Right ventricle myocardium superior (tissue), 1 donor: Measurements from ENCODE around the gene TRAF3. TPM values are rescaled to one million over a fixed set of nuclear protein-coding genes. Genes with fewer than 3 reads are reported as not detected.

Experiments used
- ATAC-seq: fragments of 200-7000 bp; cut with Tn5 transposase; one replicate; pipeline ENCODE4 v1.9.1; 2020; ENCODE audit warnings: mild to moderate bottlenecking; ENCODE audit not compliant: poor library complexity
- DNase-seq: peaks from one replicate; pipeline ENCODE4 v3.0.0-alpha.2; 2020
- intact Hi-C: fragments of 100-400 bp; cut with DNase I; formaldehyde crosslinking; loops from one replicate; pipeline ENCODE4 v1.11.2; 2022
- total RNA-seq: library from RNA; stranded (reverse); fragmentation: NEBNext Ultra II Directional; extraction: Animal tissue kit (Norgen Biotek cat#: 25700); gene quantifications from one replicate; pipeline ENCODE4 v1.2.1, GENCODE V29; 2021
- donor health status: DM: no; HTN: yes; CAD: no; lungs with severe emphysema.

Gene TRAF3
- total RNA-seq, 1 donor from 2014 or later: 9.8 TPM

DNA sequence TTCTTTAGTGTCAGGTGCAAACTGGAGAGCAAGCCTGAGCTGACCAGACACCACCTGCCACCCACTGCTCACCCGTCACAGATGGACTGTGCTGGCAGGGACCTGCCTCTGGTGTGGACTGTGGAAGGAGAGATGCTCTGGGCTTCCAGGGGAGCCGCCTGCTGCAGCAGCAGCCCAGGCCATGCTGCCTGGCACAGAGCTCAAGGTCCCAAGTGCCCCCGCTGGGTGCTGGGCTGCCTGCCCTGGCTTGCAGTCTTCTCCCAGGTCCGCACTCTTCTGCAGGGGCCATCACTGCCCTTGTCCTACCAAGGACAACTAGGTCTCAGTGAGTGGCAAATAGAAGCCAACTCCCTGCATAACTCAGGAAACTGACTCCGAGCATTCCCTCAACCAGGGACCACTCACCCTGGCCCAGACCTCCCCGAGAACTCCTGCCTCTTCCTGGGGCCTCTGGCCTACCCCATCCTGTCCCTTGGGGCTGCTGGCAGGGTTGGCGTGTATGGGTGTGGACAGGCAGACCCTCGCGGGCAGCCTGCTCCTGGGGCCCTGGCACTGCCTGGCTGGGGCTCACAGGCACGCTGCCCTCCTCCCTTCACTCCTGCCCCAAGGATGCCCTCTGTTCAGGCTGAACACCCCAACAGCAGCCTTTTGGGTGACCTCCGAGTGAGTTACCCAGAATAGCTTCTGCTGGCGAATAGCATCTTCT lies 154.5 kb downstream of the TRAF3 start:
- ATAC-seq (no peak), DNase-seq (peak; percentile 34)
- intact Hi-C loops: no loop called here

DNA sequence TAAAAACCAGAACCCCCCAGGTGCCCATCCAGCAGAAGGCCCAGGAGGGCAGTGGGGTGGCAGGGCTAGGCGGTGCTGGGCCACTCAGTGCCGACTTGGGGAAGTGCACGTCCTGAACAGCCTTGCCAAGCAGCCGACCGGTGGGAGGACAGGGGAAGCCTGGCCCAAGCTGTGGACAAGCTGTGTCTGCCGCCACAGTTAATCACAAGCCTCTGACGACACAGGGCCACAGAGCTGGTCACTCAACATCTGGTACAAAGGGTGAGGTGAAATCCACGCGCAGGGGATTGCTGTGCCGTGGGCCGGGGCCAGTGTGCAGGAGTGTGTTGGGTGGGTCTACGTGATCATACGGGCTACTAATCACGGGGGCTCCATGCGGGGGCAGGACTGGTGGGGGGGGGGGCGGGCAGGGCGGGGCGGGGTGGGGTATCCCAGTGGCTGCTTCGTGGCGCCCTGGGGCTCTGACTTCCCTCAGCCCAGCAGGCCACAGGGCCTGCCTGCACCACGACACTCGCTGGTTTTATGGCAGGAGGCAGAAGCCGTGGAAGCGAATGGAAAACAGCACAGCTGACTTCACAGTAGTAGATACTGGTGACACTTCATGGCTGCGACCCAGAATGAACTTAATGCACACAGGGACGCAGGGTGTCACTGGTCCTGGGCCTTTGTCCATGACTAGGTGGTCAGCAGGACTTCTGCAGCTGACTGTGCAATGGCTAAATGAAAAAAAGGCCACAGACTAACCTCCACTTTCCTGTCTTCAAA lies 155.4 kb downstream of the TRAF3 start:
- ATAC-seq: no peak
- DNase-seq: peak; percentile 29
- intact Hi-C loops: no loop called here

DNA sequence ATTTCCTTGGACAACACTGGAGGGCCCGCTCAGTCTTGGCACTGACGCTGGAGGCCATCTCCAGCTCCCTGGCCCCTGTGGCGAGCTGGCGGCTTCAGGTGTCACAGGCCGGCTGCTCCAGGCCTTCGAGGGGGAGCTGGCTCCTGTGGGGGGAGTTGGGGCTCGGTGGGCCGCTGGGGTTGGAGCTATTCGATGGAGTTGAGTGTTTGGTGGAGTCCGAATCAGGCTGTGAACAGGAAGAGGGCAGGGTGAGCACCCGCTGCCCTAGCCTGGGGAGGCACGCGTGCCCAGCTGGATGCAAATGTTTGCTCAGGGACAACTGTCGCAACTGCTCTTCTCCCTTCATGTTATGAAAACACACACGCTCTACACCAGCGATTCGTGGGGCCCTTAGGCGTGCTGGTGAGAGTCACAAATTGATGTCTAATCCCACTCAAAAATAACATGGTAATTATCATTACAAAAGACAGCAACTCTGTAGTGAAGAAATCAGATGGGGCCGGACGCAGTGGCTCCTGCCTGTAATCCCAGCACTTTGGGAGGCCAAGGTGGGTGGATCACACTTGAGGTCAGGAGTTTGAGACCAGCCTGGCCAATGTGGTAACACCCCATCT lies 156.5 kb downstream of the TRAF3 start:
- no peak for DNase-seq
- ATAC-seq: no peak
- intact Hi-C loops: no loop called here

DNA sequence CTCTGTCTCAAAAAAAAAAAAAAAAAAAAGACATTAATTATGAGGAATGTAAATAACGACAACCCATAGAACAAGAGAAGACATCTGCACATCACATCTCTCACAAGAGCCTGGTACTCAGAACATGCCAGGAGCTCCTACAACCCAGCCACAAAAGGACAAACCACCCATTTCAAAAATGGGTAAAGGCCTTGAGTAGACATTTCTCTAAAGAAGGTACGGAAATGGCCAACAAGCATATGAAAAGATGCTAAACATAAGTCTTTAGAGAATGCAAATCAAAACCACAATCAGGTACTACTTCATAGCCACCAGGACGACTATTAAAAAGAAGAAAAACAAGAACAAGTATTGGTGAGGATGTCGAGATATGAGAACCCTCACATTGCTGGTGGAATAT lies 158.5 kb downstream of the TRAF3 start:
- no peak for DNase-seq
- ATAC-seq: no peak
- intact Hi-C loops: no loop called here

DNA sequence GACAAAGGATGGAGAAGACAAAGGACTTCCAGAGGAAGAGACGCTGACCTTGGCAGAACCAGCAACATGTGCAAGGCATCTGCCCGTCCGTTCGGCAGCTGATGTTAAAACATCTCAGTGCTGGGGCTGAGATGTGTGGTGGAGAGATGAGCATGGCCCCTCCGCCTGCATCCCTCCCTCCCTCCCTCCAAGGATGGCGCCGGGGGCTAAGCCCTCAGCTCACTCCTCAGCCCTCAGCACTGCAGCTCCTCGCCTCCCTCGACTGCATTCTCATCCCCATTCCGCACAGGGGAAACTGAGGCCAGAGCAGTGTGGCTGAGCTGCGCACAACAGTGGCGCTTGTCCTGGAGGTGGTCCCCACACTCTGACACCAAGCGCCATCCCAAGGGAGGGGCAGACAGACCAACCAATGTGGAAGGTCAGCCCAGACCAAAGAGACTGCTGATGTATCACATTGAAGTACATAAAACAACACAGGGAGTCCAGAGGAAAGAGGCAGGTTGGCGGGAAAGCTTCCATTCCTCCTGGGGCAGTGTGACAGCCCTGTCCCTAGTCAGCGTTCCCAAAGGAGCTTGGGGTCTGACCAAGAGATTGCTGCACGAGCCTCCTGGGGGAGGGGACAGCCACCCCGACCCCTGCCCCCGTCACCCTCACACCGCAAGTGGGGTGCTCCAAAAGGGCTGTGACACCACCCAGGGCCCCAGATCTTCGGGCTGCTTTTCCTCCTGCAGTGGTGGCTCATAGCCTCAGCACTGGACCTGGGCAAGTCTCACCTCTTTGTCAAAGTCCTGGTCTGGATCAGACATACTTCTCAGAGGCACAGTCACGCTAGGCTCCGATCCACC lies 160.3 kb downstream of the TRAF3 start:
- no peak for DNase-seq
- ATAC-seq: no peak
- intact Hi-C loops: no loop called here

DNA sequence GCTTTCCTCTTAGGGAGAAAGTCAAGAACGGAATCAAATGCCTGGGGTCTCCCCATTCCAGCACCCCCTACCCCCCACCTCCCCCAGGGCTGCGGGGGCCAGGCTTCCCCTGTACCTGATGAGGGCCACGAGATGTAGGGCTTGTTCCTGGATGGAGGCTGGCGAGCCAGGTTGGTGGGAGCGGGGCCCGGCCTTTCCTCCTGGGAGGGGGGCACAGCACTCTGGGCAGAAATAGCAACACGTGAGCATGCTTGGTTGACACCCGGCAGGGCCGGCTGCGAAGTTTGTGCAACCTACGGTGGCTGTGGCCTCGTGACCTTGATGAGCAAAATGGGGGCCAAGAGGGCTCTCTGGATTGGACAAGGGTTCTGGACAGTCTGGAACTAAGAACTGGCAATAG lies 160.9 kb downstream of the TRAF3 start:
- no peak for ATAC-seq
- intact Hi-C loops: no loop called here
- peak; percentile 15 for DNase-seq

DNA sequence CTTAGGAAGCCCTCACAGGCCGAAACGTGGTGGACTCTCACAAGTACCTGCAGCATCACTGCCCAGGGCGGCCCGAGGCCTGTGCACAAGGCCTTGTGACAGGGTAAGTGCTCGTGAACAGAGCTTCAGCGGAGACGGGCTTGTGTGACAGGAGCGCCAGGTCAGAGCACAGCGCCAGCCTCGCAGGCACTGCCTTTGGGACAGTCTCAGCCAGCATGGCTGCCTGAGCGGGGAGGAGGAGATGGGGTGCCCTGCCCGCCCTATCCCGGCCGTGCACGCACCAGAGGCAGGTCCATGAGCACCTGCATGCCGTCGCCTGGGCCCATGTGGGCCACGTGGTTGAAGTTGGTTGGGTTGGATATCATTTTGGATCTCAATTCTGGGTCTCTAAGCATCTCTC lies 162.1 kb downstream of the TRAF3 start:
- DNase-seq: peak; percentile 43
- ATAC-seq: no peak
- intact Hi-C loops: no loop called here

DNA sequence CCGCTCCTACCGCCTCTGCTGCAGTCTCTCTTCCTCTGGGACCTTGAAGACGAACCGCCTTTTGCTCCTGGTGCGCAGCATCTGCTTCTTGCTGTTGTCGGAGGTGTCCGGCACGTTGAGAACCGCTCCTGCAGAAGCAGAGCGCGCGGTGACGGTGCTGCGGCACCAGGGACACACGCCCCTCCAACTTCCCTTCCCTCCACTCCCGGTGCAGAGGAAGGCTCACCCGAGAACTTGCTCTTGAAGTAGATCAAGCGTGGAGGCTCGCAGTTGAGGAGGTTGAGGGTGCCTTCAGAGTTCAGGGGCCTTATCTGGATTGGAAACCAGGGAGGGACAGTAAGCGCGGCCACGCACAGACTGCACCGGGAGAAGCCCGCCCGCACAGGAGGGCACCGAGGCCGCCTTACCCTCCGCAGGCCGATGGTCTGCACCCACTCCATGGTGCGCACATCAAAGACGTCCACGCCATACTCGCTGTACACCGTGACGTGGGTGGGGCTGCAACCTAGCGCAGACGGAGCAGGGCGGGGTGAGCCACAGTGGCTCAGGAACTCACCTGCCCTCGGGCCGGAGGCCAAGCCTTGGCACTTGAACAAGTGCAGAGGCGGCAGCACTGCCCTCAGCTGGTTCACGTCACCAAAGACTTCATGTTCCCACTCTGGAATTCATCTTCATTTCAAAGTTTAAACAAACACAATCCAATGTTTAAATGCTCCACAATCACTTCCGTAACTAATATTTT lies 162.7 kb downstream of the TRAF3 start:
- intact Hi-C loops: no loop called here
- ATAC-seq (peak; percentile 48), DNase-seq (no peak)

DNA sequence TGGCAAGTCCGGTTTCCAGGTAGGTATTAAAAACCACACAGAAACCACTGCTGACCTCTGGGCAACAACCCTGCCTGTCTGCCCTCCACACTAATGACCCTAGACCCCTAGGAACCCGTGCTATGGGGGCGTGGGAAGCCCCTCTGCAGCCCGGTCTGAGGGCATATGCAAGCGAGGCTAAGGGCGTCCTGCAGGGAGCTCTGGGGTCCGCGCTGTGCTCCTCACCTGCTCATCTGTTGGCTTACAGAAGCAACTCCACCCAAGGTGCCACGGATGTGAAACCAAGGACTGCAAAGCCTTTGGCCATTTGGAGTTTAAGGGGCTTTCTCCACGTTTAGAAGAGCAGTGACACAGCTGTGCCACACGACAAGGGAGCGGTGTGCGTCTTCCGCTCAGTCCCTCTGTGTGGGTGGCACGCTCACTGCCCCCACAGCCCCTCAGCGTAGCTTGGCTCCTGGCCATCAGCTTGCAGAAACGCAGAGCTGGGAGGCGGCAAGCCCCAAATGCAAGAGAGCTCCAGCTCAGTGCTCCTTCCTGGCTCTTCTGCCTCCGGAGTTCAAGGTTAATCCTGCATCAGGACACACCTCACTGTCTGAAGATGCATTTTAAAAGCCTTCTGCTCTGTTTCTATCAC lies 163.6 kb downstream of the TRAF3 start:
- DNase-seq (no peak), ATAC-seq (no peak)
- intact Hi-C loops: no loop called here

DNA sequence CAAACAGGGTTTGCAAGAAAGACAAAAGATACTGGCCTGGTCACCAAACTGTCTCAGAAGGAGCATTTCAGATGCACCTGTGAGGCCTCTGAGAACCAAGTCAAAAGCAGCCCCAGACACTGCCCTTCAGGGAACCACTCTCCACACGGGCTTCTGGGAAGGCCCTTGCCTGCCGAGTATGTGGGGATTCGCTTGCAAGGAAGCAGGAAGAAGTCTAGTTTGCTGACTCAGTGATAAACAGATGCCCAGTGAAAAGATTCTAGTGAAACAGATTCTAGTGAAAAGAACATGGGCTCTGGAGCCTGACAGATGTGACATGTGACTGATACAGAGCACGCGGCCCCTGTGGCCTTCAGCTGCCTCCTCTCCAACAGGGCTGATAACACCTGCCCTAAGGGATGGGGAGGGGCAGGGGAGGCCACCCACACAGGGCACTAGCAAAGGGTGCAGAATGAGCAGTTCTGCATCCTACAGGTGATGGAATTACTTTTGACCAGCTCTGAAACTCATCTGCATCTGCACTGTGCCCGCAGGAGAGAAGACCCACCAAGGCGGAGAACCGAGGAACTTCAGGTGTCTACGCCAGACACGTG lies 164.3 kb downstream of the TRAF3 start:
- ATAC-seq (no peak), DNase-seq (no peak)
- intact Hi-C loops: no loop called here

DNA sequence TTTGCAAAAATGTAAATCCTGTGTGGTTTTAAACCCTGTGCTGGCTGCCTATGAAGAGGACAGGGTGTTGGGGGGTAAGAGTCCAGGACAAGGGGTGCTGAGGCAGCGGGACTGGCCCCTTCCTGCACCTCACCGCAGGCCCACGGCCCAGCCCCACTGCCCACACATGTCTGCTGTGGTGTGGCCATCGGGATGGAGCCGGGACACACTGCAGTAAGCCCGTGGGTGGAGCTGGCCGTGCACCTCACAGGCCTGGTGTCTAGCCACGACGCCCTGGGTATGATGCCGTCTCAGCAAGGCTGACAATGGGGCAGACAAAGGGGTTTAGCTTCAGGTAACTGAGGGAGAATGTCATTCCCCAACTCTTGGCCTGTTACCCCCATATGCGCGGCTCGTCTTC lies 164.8 kb downstream of the TRAF3 start:
- DNase-seq (no peak), ATAC-seq (no peak)
- intact Hi-C loops: no loop called here

DNA sequence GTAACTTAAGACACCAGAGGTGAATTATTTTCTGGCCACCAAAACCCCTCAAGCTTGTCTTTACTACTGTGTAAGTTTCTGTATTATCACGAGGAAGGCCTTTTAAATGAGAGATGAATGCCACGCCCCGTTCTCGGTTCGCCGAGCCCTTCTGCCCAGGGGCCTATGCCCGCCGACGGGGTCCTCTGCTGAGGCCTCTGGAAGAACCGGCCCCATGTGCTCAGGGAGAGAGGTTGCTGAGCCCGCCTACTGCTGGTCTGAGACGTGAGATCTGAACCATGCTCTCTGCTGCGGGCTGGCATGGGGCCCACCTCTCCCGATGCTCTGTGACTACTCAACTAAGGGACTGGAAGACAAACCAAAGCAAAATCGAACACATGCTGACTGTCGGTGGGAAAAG lies 166.2 kb downstream of the TRAF3 start:
- ATAC-seq (no peak), DNase-seq (no peak)
- intact Hi-C loops: no loop called here

DNA sequence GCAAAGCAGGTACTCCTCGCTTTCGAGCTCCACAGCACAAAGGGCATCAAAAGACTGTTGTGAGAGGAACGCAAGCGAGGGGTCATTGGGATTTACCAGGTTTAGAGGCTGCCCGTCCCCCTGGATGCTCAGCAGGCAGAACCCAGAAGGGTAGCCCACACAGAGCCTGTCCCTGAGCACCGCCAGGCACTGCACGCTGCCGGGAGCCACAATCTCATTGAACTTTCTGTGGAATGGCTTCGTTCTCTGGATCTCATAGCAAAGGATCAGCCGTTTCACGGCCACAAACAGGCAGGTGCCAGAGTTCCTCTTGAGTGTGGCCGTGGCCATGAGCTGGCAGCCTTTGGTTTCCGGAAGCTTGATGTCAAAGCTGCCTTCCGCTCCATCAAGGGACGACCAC lies 166.7 kb downstream of the TRAF3 start:
- intact Hi-C loops: no loop called here
- ATAC-seq (no peak), DNase-seq (peak; percentile 25)

DNA sequence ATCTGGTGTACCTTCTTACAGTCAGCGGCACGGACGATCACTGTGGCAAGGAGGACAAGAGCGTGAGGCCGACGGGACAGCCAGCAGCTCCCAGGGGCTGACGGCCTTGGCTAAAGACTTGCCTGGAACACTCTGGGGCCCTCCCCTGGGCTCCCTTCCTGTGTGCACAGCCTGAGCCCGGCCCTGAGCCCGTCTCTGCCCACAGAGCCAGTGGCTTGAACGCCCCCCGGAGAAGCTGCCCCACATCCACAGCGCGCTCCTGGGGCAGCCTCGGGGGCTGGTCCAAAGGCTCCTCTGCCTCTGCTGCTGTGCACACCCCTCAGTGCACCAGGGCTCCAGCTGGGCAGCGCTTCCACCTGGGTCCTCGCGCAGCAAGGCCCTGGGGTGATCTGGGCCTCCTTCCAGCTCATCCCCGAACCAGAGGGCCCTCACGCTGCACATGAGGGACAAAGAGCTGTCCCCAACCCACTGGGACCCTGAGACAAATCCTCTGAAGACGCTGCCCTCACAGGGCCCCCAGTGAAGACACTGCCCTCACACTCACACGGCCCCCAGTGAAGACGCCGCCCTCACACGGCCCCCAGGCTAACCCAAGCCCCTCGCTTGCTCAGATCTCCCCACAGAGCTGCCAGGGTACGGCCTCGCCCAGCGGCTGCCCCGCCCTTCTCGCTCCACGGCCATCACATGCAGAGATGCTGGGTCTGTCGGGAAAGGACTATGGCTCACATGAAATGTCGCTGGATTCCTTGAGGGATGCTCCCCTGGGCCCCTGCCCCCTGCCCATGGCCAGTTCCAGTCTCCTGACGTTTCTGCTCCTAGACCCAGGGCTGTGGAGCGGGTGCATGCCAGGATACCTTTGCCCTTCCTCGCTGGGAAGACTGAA lies 167.4 kb downstream of the TRAF3 start:
- ATAC-seq: no peak
- intact Hi-C loops: no loop called here
- DNase-seq: peak; percentile 32

DNA sequence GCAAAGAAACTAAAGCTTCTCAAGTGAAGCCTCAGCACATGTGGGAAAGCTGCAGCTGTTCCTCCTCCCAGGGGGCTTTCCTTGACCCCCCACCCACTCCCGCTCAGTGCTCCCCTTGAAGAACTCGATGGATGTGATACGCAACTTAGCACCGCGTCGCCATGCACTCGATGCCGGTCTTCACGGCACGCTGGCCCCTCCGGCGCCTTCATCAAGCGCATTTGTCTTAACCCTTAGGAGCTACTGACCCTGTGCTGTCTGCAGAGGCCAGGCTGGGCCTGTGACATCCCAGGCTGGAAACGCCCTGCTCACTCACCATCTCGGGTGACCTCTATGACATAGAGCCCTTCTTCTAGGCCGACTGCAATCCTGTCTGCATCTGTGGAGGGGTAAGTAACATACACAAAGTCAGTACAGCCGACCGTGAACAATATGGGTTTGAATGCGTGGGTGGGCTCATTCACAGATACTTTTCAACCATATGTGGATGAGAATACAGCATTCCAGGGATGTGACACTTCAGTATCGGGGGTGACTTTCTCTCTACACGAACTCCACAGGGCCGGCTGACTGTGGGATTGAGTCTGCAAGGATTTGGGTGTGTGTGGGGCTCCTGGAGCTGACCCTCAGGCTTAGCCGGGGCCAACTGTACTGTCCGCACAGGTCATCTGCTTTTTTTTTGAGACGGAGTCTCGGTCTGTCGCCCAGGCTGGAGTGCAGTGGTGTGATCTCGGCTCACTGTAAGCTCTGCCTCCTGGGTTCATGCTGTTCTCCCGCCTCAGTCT lies 168.3 kb downstream of the TRAF3 start:
- ATAC-seq (no peak), DNase-seq (peak; percentile 31)
- intact Hi-C loops: no loop called here
